HG03064 (cell line): Measurements from ENCODE around the gene ODF2.
A peak's percentile ranks its signal among the peaks of the same experiment; 100 is the strongest.
"Not testable (repeated sequence)": the region's sequence is repeated elsewhere in the genome, so short reads cannot be mapped to it uniquely, and the experiment has no call there.

Experiments used
- ATAC-seq: cut with Tn5 transposase; IDR thresholded peaks from one replicate; pipeline ENCODE4 v1.9.1; 2021; ENCODE audit warnings: low read depth; ENCODE audit not compliant: unreplicated experiment

The ODF2 gene

DNA sequence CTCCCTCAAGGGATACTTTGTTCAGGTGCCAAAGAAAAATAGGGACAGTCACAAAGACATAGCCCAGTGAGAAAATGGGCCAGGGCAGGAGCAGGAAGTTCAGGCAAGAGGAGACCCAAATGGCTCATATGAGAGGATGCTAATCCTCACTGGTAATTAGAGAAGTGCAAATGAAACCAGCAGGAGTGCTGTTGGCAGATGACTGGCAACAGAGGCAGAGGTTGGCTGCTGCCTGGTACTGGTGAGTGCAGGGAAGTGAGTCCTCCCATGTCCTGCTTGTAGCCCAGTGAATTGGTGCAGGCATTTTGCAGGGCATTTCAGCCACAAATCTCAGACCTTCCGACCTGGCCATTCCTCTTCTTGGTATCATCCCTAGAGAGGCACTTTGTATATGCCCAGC lies 23.5 kb downstream of the ODF2 start:
- ATAC-seq: no peak

GRCh38 chr9:128481561-128481960 lies 25.8 kb downstream of the ODF2 start:
- ATAC-seq: no peak

DNA sequence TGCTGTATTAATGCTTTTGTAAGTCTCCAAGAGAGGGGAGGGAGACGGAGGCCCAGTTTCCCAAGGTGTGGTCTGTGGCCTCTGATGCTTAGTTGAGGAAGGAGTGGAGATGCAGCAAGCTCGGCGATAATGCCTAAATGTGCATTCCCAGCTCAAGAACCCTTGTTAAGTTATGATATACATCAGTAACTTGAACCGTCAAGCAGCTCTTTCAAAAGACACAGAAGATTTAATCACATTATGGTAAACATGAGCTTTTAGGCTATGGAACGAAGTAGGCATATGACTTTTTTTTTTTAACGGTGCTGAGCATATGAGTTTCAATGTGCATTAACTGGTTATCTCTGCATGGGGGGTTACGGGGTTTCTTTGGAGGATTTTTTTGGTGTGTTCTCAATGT lies 26.4 kb downstream of the ODF2 start:
- no peak for ATAC-seq

DNA sequence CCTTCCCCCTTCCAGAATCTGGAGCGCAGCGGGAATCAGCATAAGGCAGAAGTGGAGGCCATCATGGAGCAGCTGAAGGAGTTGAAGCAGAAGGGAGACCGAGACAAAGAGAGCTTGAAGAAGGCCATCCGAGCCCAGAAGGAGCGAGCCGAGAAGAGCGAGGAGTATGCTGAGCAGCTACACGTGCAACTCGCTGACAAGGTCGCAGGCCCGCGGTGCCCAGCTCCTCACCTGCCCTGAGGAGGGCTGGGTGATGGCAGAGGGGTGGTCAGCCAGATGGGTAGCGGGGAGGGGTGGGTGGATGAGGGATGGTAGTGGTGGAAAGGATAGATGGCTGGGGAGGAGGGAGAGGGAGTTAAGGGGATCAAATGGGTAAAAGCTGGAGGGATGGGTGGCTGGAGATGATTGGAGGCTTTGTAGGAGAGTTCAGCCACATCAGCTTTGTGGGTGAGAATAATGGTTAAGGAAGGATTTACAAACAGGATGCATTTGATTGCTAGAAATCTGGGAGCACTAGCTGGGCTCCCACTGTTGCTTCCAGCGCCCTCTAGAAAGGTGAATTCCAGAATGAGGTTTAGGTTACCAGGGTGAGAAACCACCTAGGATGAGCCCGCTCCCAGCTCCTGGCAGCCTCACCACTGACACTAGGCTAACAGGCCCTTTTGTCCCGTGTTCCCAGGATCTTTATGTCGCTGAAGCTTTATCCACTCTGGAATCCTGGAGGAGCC lies 29.0 kb downstream of the ODF2 start:
- ATAC-seq: no peak

GRCh38 chr9:128485414-128485855 lies 29.6 kb downstream of the ODF2 start:
- no peak for ATAC-seq

- ATAC-seq: no peak
Measured at GRCh38 chr9:128486201-128486600, 30.4 kb downstream of the ODF2 start.

GRCh38 chr9:128493424-128493823 lies 37.6 kb downstream of the ODF2 start:
- ATAC-seq: no peak

DNA sequence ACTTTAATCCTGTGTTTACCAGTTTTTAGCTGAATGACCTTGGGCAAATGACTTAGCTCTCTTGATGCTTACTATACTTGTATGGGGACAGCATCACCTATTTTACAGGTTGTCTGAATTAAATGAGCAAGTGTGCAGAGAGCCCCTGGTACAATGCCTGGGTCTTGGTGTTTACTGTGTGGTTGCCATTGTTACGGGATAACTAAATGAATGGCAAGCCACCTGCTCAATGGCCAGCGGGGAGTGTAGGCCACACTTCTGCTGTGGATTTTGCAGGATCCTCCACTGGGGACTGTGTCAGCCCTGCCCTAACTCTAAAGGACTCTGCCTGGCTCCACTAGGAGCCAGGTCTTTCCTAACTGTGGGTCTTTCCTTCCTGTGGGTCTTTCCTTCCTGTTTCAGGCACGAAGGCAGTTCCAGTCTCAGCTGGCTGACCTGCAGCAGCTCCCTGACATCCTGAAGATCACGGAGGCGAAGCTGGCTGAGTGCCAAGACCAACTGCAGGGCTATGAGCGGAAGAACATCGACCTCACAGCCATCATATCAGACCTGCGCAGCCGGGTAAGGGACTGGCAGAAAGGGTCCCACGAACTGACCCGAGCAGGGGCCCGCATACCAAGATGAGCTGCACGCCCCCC lies 38.4 kb downstream of the ODF2 start:
- no peak for ATAC-seq

- ATAC-seq: no peak
Measured at GRCh38 chr9:128494746-128495129, 38.9 kb downstream of the ODF2 start.

- no peak for ATAC-seq
Measured at GRCh38 chr9:128495296-128495695, 39.5 kb downstream of the ODF2 start.

GRCh38 chr9:128495804-128496417 lies 40.1 kb downstream of the ODF2 start:
- ATAC-seq: no peak

GRCh38 chr9:128497824-128498610 lies 42.2 kb downstream of the ODF2 start:
- ATAC-seq: no peak

- ATAC-seq: no peak
Measured at GRCh38 chr9:128498911-128499310, 43.1 kb downstream of the ODF2 start.

- no peak for ATAC-seq
Measured at GRCh38 chr9:128499920-128500319, 44.1 kb downstream of the ODF2 start.

DNA sequence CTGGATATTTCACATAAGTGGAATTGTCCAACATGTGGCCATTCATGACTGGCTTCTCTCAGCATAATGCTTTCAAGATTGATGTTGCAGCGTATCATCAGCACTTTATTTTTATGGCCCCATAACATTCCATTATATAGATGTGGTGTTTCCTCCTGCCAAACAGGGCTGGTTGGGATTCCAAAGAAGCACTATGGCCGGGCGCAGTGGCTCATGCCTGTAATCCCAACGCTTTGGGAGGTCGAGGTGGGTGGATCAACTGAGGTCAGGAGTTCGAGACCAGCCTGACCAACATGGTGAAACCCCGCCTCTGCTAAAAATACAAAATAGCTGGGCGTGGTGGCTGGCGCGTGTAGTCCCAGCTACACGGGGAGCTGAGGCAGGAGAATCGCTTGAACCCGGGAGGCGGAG lies 47.6 kb downstream of the ODF2 start:
- not testable (repeated sequence) for ATAC-seq

- no peak for ATAC-seq
Measured at GRCh38 chr9:128503870-128504269, 48.1 kb downstream of the ODF2 start.

GRCh38 chr9:128504485-128505413 lies 48.9 kb downstream of the ODF2 start, which contains the start of gene GLE1:
Gene GLE1, plus strand, starts transcription at chr9:128504719. Its CDS starts 87 bp downstream, at chr9:128504806.
- peak; percentile 68 for ATAC-seq

DNA sequence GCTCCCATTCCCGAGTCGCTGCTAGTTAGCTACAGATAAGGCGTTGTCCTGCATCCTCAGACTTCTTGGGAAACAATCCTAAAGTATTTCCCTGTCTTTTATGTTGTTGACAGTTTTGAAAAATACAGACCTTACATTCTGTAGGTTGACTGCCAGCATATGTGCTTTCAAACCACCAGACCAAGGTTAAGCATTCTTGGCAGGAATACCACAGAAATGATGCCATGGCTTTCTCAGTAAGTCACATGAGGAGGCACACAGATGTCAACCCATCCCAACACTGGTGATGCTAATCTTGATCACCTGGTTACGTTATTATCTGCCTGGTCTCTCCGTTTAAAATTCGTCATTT lies 49.6 kb downstream of the ODF2 start:
- no peak for ATAC-seq

- ATAC-seq: not testable (repeated sequence)
Measured at GRCh38 chr9:128505906-128506305, 50.1 kb downstream of the ODF2 start.

DNA sequence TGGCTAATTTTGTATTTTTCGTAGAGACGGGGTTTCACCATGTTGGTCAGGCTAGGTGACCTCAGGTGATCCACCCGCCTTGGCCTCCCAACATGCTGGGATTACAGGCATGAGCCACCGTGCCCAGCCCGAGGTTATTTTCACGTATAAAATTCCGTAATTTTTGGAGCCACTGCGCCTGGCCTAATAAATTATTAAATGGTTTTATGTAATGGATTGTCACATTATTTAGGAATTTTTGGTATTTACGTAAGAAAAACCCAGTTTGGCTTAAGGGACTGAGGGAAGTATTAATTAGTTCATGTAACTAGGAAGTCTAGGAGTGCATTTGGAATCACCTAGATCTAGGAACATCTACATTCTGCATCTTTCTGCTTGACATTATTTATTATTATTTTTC lies 57.0 kb downstream of the ODF2 start:
- no peak for ATAC-seq
